Left ventricle myocardium inferior (tissue), 1 donor: ENCODE data around the gene SLC26A11. TPM values are rescaled to one million over a fixed set of nuclear protein-coding genes. Genes with fewer than 3 reads are reported as not detected.

Source experiments
- DNase-seq: peaks from one replicate; pipeline ENCODE4 v3.0.0-alpha.2; 2020
- H3K27ac ChIP-seq: fragments of 200-600 bp; replicated peaks from 2 replicates; pipeline ENCODE4 v1.8.0; 2021
- H3K27me3 ChIP-seq: fragments of 200-600 bp; 2 replicates; pipeline ENCODE4 v1.8.0; 2021; ENCODE audit warnings: low read depth
- H3K36me3 ChIP-seq: fragments of 200-600 bp; 2 replicates; pipeline ENCODE4 v1.8.0; 2021
- H3K4me1 ChIP-seq: fragments of 200-600 bp; 2 replicates; pipeline ENCODE4 v1.8.0; 2021
- H3K4me3 ChIP-seq: fragments of 200-600 bp; 2 replicates; pipeline ENCODE4 v1.8.0; 2021; ENCODE audit warnings: mild to moderate bottlenecking, moderate library complexity
- H3K9me3 ChIP-seq: fragments of 200-600 bp; replicated peaks from 2 replicates; pipeline ENCODE4 v1.8.0; 2021
- CTCF ChIP-seq: fragments of 200-600 bp; IDR thresholded peaks from 2 replicates; pipeline ENCODE4 v1.8.0; 2021; ENCODE audit warnings: antibody characterized with exemption, mild to moderate bottlenecking, borderline replicate concordance
- intact Hi-C: fragments of 100-400 bp; cut with micrococcal nuclease; formaldehyde crosslinking; loops from one replicate; pipeline ENCODE4 v1.11.0; 2022
- total RNA-seq: library from RNA; stranded (reverse); fragmentation: NEBNext Ultra II Directional; extraction: Animal tissue kit (Norgen Biotek cat#: 25700); gene quantifications from one replicate; pipeline ENCODE4 v1.2.1, GENCODE V29; 2021
- donor health status: DM: no; HTN: yes; CAD: no; lungs with severe emphysema.

Gene SLC26A11
- total RNA-seq, 1 donor from 2014 or later = 4.1 TPM

GRCh38 chr17:80245566-80246265 lies 25.5 kb downstream of the SLC26A11 start:
- intact Hi-C loops = no loop called here

GRCh38 chr17:80246266-80246681 lies 26.0 kb downstream of the SLC26A11 start:
- peaks cover 10% of the 10 kb centered on the region for H3K4me1 ChIP-seq
- no peaks in the 10 kb centered on the region for H3K9me3 ChIP-seq
- no peak for TF ChIP-seq CTCF
- H3K27me3 ChIP-seq = no peaks in the 10 kb centered on the region
- no peak overlapping the region for H3K4me3 ChIP-seq
- no peak for DNase-seq
- H3K36me3 ChIP-seq = peaks cover 45% of the 10 kb centered on the region
- no peak overlapping the region for H3K27ac ChIP-seq
- intact Hi-C loops = no loop called here

More at GRCh38 chr17:80245566-80246265, 25.5 kb downstream of the SLC26A11 start:
- H3K27ac ChIP-seq = no peak overlapping the region
- no peak for DNase-seq
- TF ChIP-seq CTCF = no peak
- H3K4me3 ChIP-seq = no peak overlapping the region
- H3K36me3 ChIP-seq = peaks cover 48% of the 10 kb centered on the region
- H3K9me3 ChIP-seq = no peaks in the 10 kb centered on the region
- peaks cover 10% of the 10 kb centered on the region for H3K4me1 ChIP-seq
- H3K27me3 ChIP-seq = no peaks in the 10 kb centered on the region

- DNase-seq = no peak
- intact Hi-C loops = no loop called here
- Histone ChIP-seq H3K27me3 (no peaks in the 10 kb centered on the region), H3K36me3 (peaks cover 41% of the 10 kb centered on the region), H3K4me3 (no peak overlapping the region), H3K9me3 (no peaks in the 10 kb centered on the region), H3K4me1 (peaks cover 10% of the 10 kb centered on the region), H3K27ac (no peak overlapping the region)
- no peak for TF ChIP-seq CTCF
Measured at GRCh38 chr17:80246726-80247125, 26.5 kb downstream of the SLC26A11 start.

DNA sequence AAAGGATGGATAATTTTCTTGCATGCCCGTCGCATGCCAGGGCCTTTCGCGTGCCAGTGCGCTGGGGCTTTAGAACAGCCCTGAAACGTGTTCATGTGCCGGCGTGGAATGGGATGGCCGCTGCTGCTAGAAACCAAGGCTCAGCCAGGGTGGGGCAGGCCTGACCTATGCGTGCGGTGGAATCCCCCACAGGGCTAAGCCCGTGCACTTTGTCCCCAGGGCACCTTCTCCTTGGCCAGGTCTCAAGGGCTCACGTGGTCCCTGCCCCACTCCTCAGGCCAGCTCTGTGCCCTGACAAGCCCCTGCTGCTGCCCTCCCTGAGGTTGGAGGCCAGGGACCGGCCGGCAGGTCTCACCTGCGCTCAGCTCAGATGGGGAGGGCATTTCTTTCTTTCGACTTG lies 27.3 kb downstream of the SLC26A11 start:
- H3K4me1 ChIP-seq = peaks cover 10% of the 10 kb centered on the region
- H3K27ac ChIP-seq = no peak overlapping the region
- no peak overlapping the region for H3K4me3 ChIP-seq
- peaks cover 32% of the 10 kb centered on the region for H3K36me3 ChIP-seq
- H3K9me3 ChIP-seq = no peaks in the 10 kb centered on the region
- intact Hi-C loops = no loop called here
- TF ChIP-seq CTCF = no peak
- H3K27me3 ChIP-seq = no peaks in the 10 kb centered on the region
- DNase-seq = no peak

DNA sequence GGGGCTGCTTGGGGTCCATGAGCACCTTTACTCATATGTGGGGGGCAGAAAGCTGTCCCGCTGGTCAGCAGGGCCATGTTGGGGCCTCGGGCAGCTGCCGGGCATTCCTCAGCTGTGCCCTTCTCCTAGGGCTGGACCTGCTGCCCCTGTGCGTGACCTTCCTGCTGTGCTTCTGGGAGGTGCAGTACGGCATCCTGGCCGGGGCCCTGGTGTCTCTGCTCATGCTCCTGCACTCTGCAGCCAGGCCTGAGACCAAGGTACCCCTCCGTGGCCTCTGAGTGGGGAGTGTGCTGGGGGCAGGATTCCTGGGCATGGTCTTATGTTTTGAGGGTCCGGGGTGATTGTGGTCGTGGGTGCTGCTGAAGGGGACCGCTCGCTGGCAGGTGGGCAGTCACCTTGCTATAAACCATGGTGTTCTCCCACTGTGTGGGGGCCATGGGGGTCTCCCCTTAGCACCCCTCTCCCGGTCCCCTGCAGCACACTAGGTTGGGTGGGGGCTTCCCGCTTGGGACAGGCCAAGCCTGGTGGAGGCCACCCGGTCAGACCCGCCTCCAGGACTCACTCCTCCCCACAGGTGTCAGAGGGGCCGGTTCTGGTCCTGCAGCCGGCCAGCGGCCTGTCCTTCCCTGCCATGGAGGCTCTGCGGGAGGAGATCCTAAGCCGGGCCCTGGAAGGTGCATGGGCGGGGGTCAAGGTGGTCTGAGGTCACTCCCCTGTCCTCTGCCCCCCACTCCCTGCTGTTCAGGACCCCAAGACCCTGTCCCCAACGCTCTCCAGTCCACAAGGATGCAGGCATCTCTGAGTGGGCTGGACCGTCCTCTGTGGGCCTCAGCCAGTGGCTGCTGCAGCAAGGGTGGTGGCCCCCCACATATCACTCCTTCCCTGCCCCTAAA lies 28.0 kb downstream of the SLC26A11 start:
- DNase-seq = no peak
- intact Hi-C loops = no loop called here
- H3K36me3 ChIP-seq = peaks cover 28% of the 10 kb centered on the region
- no peak overlapping the region for H3K4me3 ChIP-seq
- H3K27me3 ChIP-seq = no peaks in the 10 kb centered on the region
- TF ChIP-seq CTCF = no peak
- H3K4me1 ChIP-seq = peaks cover 8% of the 10 kb centered on the region
- H3K27ac ChIP-seq = no peak overlapping the region
- H3K9me3 ChIP-seq = no peaks in the 10 kb centered on the region
